ENCODE data around the gene CFC1. TPM values are rescaled to one million over a fixed set of nuclear protein-coding genes. Genes with fewer than 3 reads are reported as not detected.

The CFC1 gene
- not detected in 2 replicates for total RNA-seq

GRCh38 chr2:130599393-130599792 is at the start of gene CFC1:
CFC1 (minus strand) TSS chr2:130599575; CDS start chr2:130599287, 288 bp downstream.

GRCh38 chr2:130611140-130611539 is 11.8 kb upstream of the CFC1 start, which contains the start of gene POTEJ:
POTEJ (plus strand) TSS chr2:130611440; CDS start chr2:130611533, 93 bp downstream.

Other genes with a start within 250 kb of the CFC1 start
- gene PTPN18, start 243.5 kb downstream of the CFC1 start, total RNA-seq = 15.3 and 18.0 TPM in 2 replicates
- not detected in 2 replicates for gene POTEI, start 90.2 kb downstream of the CFC1 start, total RNA-seq
- not detected in 2 replicates for gene CFC1B, start 78.4 kb downstream of the CFC1 start, total RNA-seq
- gene POTEJ, start 11.9 kb upstream of the CFC1 start, total RNA-seq = not detected in 2 replicates
- not detected in 2 replicates for gene GPR148, start 129.5 kb upstream of the CFC1 start, total RNA-seq
- not detected in 2 replicates for gene AMER3, start 156.0 kb upstream of the CFC1 start, total RNA-seq
- 2.1 and 4.9 TPM in 2 replicates for gene ARHGEF4, start 237.3 kb upstream of the CFC1 start, total RNA-seq